Measurements from ENCODE around the gene ATP4B. TPM values are rescaled to one million over a fixed set of nuclear protein-coding genes. Genes with fewer than 3 reads are reported as not detected.

ATP4B gene
- total RNA-seq, 1 experiment from 2014 or later, result not detected

DNA sequence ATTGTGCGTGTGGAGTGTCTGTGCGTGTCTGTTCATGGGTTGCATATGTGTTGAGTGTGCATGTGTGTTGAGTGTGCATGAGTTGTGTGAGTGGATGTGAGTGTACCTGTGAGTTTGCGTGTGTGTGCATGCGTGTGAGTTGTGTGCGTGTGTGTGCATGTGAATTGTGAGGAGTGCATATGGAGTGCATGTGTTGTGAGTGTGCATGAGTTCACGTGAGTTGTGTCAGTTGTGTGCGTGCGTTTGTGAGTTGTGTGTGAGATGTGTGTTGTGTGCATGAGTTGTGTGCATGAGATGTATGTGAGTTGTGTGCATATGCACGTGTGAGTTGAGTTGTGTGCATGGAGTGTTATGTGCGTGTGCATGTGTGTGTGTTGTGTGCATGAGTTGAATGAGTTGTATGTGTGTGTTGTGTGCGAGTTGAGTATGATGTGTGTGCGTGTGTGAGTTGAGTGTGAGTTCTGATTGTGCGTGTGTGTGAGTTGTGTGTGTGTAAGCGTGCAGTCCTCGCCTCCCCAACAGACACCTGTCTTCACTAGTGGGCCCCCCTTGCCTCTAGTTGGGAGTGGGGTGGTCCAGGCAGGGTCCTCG lies 44.1 kb downstream of the ATP4B start:
- DNase-seq (ENCODE audit: low read depth, low spot score) (no peak), ATAC-seq (no peak)
- CTCF ChIA-PET, result no interaction called here
- intact Hi-C loops (cut with micrococcal nuclease), result no loop called here
- Histone ChIP-seq H3K9me2 (ENCODE audit: insufficient read depth) (no peaks in the 10 kb centered on the region), H3K9me3 (ENCODE audit: control insufficient read depth in 1 of 2, insufficient read depth in 1 of 2, low read depth in 1 of 2, low read length in 2 of 2) (no peaks in the 10 kb centered on the region), H3K79me2 (ENCODE audit: insufficient read depth, low read length) (peaks cover 100% of the 10 kb centered on the region), H3K4me3 (replicated peaks in 1 of 2; ENCODE audit: low read depth in 1 of 2, low read length in 2 of 2) (no peak overlapping the region), H4K20me1 (ENCODE audit: insufficient read depth) (peaks cover 9% of the 10 kb centered on the region; the same call in 1 of the 2 replicates), H2AFZ (ENCODE audit: low read depth, low read length, poor library complexity, severe bottlenecking) (no peak overlapping the region), H3K4me2 (ENCODE audit: low read length) (no peak overlapping the region), H3K9ac (ENCODE audit: low read length) (no peak overlapping the region), H3K27ac (ENCODE audit: low read depth, low read length) (no peak overlapping the region), H3K4me1 (ENCODE audit: control insufficient read depth in 1 of 2, insufficient read depth in 2 of 2, low read length in 2 of 2) (no peaks in the 10 kb centered on the region), H3K36me3 (ENCODE audit: control insufficient read depth in 1 of 2, insufficient read depth in 2 of 2, low read length in 2 of 2) (peaks cover 19 to 52% of the 10 kb centered on the region in 2 experiments; a peak in 3 of 4 replicates), H3K27me3 (ENCODE audit: insufficient read depth, low read length) (no peaks in the 10 kb centered on the region)
- POLR2A ChIA-PET, result no interaction called here
- BruUV-seq (replicated peaks), result TSS peak; percentile 32
- RAD21 ChIA-PET (ENCODE audit: low non-redundant PET in 1 of 2, low total read pairs in 2 of 2, uncharacterized antibody in 2 of 2, unreplicated experiment in 2 of 2), result no interaction called here
- TF ChIP-seq, protein P1, sequence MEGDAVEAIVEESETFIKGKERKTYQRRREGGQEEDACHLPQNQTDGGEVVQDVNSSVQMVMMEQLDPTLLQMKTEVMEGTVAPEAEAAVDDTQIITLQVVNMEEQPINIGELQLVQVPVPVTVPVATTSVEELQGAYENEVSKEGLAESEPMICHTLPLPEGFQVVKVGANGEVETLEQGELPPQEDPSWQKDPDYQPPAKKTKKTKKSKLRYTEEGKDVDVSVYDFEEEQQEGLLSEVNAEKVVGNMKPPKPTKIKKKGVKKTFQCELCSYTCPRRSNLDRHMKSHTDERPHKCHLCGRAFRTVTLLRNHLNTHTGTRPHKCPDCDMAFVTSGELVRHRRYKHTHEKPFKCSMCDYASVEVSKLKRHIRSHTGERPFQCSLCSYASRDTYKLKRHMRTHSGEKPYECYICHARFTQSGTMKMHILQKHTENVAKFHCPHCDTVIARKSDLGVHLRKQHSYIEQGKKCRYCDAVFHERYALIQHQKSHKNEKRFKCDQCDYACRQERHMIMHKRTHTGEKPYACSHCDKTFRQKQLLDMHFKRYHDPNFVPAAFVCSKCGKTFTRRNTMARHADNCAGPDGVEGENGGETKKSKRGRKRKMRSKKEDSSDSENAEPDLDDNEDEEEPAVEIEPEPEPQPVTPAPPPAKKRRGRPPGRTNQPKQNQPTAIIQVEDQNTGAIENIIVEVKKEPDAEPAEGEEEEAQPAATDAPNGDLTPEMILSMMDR (IDR thresholded peaks at IDR 0.05 in 2 of 3, conservative IDR thresholded peaks at IDR 0.05 in 1 of 3; ENCODE audit: borderline replicate concordance in 1 of 3, insufficient read depth in 1 of 3, low read depth in 2 of 3, low read length in 2 of 3), result no peak
- TF ChIP-seq, protein P2, sequence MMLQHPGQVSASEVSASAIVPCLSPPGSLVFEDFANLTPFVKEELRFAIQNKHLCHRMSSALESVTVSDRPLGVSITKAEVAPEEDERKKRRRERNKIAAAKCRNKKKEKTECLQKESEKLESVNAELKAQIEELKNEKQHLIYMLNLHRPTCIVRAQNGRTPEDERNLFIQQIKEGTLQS (IDR thresholded peaks at IDR 0.05), result no peak
- TF ChIP-seq ZNF274 (IDR thresholded peaks at IDR 0.05; ENCODE audit: low read depth, low read length) (no peak), SRF (IDR thresholded peaks at IDR 0.05; ENCODE audit: low read depth) (no peak), ZFX (IDR thresholded peaks at IDR 0.05) (no peak), TCF7L2 (IDR thresholded peaks at IDR 0.05; ENCODE audit: borderline replicate concordance, extremely low read depth, insufficient read depth, insufficient read length) (no peak), SIN3A (IDR thresholded peaks at IDR 0.05; ENCODE audit: low read depth) (no peak), ELF1 (IDR thresholded peaks at IDR 0.05; ENCODE audit: borderline replicate concordance, low read depth) (no peak), MAX (IDR thresholded peaks at IDR 0.05) (no peak), POLR2AphosphoS5 (IDR thresholded peaks at IDR 0.05; ENCODE audit: low read depth, low read length) (no peak), EZH2 (IDR thresholded peaks at IDR 0.05) (no peak), EGR1 (IDR thresholded peaks at IDR 0.05; ENCODE audit: low read depth) (no peak), EZH2phosphoT487 (IDR thresholded peaks at IDR 0.05; ENCODE audit: borderline replicate concordance) (no peak), JUND (IDR thresholded peaks at IDR 0.05) (no peak), YY1 (IDR thresholded peaks at IDR 0.05; ENCODE audit: extremely low read depth, insufficient replicate concordance, low read depth, low read length) (no peak), SP1 (IDR thresholded peaks at IDR 0.05; ENCODE audit: low read depth) (no peak), CBX3 (IDR thresholded peaks at IDR 0.05; ENCODE audit: low read depth) (no peak)
- TF ChIP-seq, protein P3, sequence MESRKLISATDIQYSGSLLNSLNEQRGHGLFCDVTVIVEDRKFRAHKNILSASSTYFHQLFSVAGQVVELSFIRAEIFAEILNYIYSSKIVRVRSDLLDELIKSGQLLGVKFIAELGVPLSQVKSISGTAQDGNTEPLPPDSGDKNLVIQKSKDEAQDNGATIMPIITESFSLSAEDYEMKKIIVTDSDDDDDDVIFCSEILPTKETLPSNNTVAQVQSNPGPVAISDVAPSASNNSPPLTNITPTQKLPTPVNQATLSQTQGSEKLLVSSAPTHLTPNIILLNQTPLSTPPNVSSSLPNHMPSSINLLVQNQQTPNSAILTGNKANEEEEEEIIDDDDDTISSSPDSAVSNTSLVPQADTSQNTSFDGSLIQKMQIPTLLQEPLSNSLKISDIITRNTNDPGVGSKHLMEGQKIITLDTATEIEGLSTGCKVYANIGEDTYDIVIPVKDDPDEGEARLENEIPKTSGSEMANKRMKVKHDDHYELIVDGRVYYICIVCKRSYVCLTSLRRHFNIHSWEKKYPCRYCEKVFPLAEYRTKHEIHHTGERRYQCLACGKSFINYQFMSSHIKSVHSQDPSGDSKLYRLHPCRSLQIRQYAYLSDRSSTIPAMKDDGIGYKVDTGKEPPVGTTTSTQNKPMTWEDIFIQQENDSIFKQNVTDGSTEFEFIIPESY (IDR thresholded peaks at IDR 0.05; ENCODE audit: extremely low read depth, insufficient replicate concordance, low read length), result no peak
